ENCODE results near the gene DTNBP1. TPM values are rescaled to one million over a fixed set of nuclear protein-coding genes. Genes with fewer than 3 reads are reported as not detected.

Gene DTNBP1
- total RNA-seq, 6 donors from 2014 or later: 16.2 to 33.5 (median 21.3) TPM

- TF ChIP-seq EP300 (IDR thresholded peaks at IDR 0.05) (no peak), POLR2A (IDR thresholded peaks at IDR 0.05) (no peak), POLR2AphosphoS5 (IDR thresholded peaks at IDR 0.05) (no peak), CTCF (IDR thresholded peaks at IDR 0.05) (no peak)
- peak overlapping the region in 1 of 4 donors; percentile 11 for H3K27ac ChIP-seq
- no peaks in the 10 kb centered on the region for H3K36me3 ChIP-seq
- no peaks in the 10 kb centered on the region for H3K9me3 ChIP-seq
- DNase-seq: no peak
- no peak overlapping the region for H3K4me3 ChIP-seq
- no peaks in the 10 kb centered on the region for H3K27me3 ChIP-seq
- 80 to 82% methylated on average over 7 of the region's 7 CpGs for WGBS, 2 donors
- peaks cover 10 to 26% (median 16%) of the 10 kb centered on the region in 4 donors for H3K4me1 ChIP-seq
- no peak for ATAC-seq (ENCODE audit: low FRiP score in 2 of 2)
Observed at GRCh38 chr6:15594512-15595259, 68.1 kb downstream of the DTNBP1 start.

GRCh38 chr6:15593798-15594197, 69.0 kb downstream of the DTNBP1 start:
- DNase-seq (no peak), ATAC-seq (ENCODE audit: low FRiP score in 2 of 2) (no peak)
- no peak overlapping the region for H3K27ac ChIP-seq
- H3K27me3 ChIP-seq: no peaks in the 10 kb centered on the region
- TF ChIP-seq POLR2A (IDR thresholded peaks at IDR 0.05) (no peak), EP300 (IDR thresholded peaks at IDR 0.05) (no peak)
- WGBS, 2 donors: 73 to 77% methylated on average over 2 of the region's 2 CpGs
- no peaks in the 10 kb centered on the region for H3K9me3 ChIP-seq
- H3K4me3 ChIP-seq: no peak overlapping the region
- no peaks in the 10 kb centered on the region for H3K36me3 ChIP-seq
- peaks cover 10 to 26% (median 16%) of the 10 kb centered on the region in 4 donors for H3K4me1 ChIP-seq

- Histone ChIP-seq H3K9me3 (no peaks in the 10 kb centered on the region), H3K27me3 (no peaks in the 10 kb centered on the region), H3K36me3 (no peaks in the 10 kb centered on the region), H3K27ac (no peak overlapping the region), H3K4me1 (peaks cover 10 to 26% (median 16%) of the 10 kb centered on the region in 4 donors), H3K4me3 (no peak overlapping the region)
- DNase-seq (no peak), ATAC-seq (ENCODE audit: low FRiP score in 2 of 2) (no peak)
- no peak for TF ChIP-seq POLR2A (IDR thresholded peaks at IDR 0.05)
- no peak for TF ChIP-seq POLR2AphosphoS5 (IDR thresholded peaks at IDR 0.05)
- TF ChIP-seq EP300 (IDR thresholded peaks at IDR 0.05): no peak
- no peak for TF ChIP-seq CTCF (IDR thresholded peaks at IDR 0.05)
- 68 to 71% methylated on average over 2 of the region's 2 CpGs for whole genome bisulfite sequencing, 2 donors
Observed at GRCh38 chr6:15592610-15593009, 70.2 kb downstream of the DTNBP1 start.

- Histone ChIP-seq H3K36me3 (no peaks in the 10 kb centered on the region), H3K4me3 (no peak overlapping the region), H3K9me3 (no peaks in the 10 kb centered on the region), H3K27ac (no peak overlapping the region), H3K27me3 (no peaks in the 10 kb centered on the region), H3K4me1 (peaks cover 0 to 6% (median 3%) of the 10 kb centered on the region in 4 donors)
- 73 to 84% methylated on average over 3 of the region's 3 CpGs for WGBS, 2 donors
- no peak for ATAC-seq (ENCODE audit: low FRiP score in 2 of 2)
- DNase-seq: no peak
- TF ChIP-seq EP300 (IDR thresholded peaks at IDR 0.05) (no peak), CTCF (IDR thresholded peaks at IDR 0.05) (no peak), POLR2A (IDR thresholded peaks at IDR 0.05) (no peak), POLR2AphosphoS5 (IDR thresholded peaks at IDR 0.05) (no peak)
Observed at GRCh38 chr6:15588971-15589634, 73.7 kb downstream of the DTNBP1 start.

- ATAC-seq (ENCODE audit: low FRiP score in 2 of 2) (no peak), DNase-seq (no peak)
- H3K9me3 ChIP-seq: no peaks in the 10 kb centered on the region
- no peaks in the 10 kb centered on the region for H3K36me3 ChIP-seq
- H3K4me3 ChIP-seq: no peak overlapping the region
- no peak for TF ChIP-seq CTCF (IDR thresholded peaks at IDR 0.05)
- peaks cover 0 to 5% (median 0%) of the 10 kb centered on the region in 4 donors for H3K4me1 ChIP-seq
- H3K27ac ChIP-seq: no peak overlapping the region
- no peaks in the 10 kb centered on the region for H3K27me3 ChIP-seq
Observed at GRCh38 chr6:15586503-15586902, 76.3 kb downstream of the DTNBP1 start.
